ENCODE results near the gene KCTD14. TPM values are rescaled to one million over a fixed set of nuclear protein-coding genes. Genes with fewer than 3 reads are reported as not detected.

The KCTD14 gene
- total and polyA plus RNA-seq, 2 of the 8 experiments (the other 6 are each of a cell fraction or from before 2014, with no cell fraction given): 21.6 to 24.9 TPM

- H4K91ac ChIP-seq (replicated peaks; ENCODE audit: insufficient read length, low read length): no peak overlapping the region
- H3K23me2 ChIP-seq (ENCODE audit: low read depth, low read length): 0 out of 2 replicates have a peak, but pooled peaks cover 1% of the 10 kb centered on the region
- no peak overlapping the region for H3K14ac ChIP-seq (ENCODE audit: insufficient read length)
- H3K23ac ChIP-seq (ENCODE audit: insufficient read length): no peak overlapping the region
- no peaks in the 10 kb centered on the region for H4K20me1 ChIP-seq (replicated peaks in 1 of 2; ENCODE audit: control insufficient read depth in 1 of 2, insufficient read depth in 2 of 2, low read length in 2 of 2)
- H3K79me1 ChIP-seq (ENCODE audit: low read depth, low read length): no peaks in the 10 kb centered on the region
- H3K36me3 ChIP-seq (ENCODE audit: control insufficient read depth in 2 of 4, insufficient read depth in 4 of 4, low read length in 3 of 4): no peaks in the 10 kb centered on the region
- no peak overlapping the region for H2BK5ac ChIP-seq (ENCODE audit: low read depth, low read length)
- no peak overlapping the region for H2BK20ac ChIP-seq (ENCODE audit: low read length)
- no peaks in the 10 kb centered on the region for H3K9me3 ChIP-seq (ENCODE audit: insufficient read depth in 2 of 2, low read depth in 1 of 2, low read length in 1 of 2)
- no peaks in the 10 kb centered on the region for H3K27me3 ChIP-seq (replicated peaks in 1 of 4; ENCODE audit: control insufficient read depth in 3 of 4, extremely low read depth in 1 of 4, insufficient read depth in 3 of 4, low read length in 3 of 4)
- H3K4me2 ChIP-seq (ENCODE audit: insufficient read depth in 1 of 2, low read depth in 2 of 2, low read length in 2 of 2): no peak overlapping the region
- no peak overlapping the region for H2AFZ ChIP-seq (ENCODE audit: low read length)
- H3K9ac ChIP-seq (replicated peaks in 1 of 4; ENCODE audit: extremely low read depth in 1 of 4, low read depth in 3 of 4, low read length in 3 of 4): no peak overlapping the region
- no peak overlapping the region for H4K8ac ChIP-seq (ENCODE audit: extremely low read depth, insufficient read depth, low read length)
- ChIA-PET CTCF (ENCODE audit: partially characterized antibody) (no interaction called here), POLR2A (ENCODE audit: partially characterized antibody) (no interaction called here)
- no peak for TF ChIP-seq PHF8 (conservative IDR thresholded peaks at IDR 0.05; ENCODE audit: low read depth, low read length)
- TF ChIP-seq JUN (IDR thresholded peaks at IDR 0.05; ENCODE audit: low read depth, low read length): no peak
- no peak for TF ChIP-seq NANOG (IDR thresholded peaks at IDR 0.05; ENCODE audit: insufficient read depth, low read depth, low read length, poor library complexity, severe bottlenecking)
- no peak for TF ChIP-seq JUND (IDR thresholded peaks at IDR 0.05; ENCODE audit: low read length)
- TF ChIP-seq KDM5A (IDR thresholded peaks at IDR 0.05; ENCODE audit: low read length): no peak
- no peak for TF ChIP-seq BCL11A (IDR thresholded peaks at IDR 0.05; ENCODE audit: low read depth in 2 of 2, low read length in 2 of 2)
- H3K79me2 ChIP-seq (ENCODE audit: control insufficient read depth in 1 of 2, insufficient read depth in 2 of 2, low read length in 2 of 2): no peaks in the 10 kb centered on the region
- no peak overlapping the region for H4K5ac ChIP-seq (ENCODE audit: insufficient read length, low read depth, low read length)
- no peaks in the 10 kb centered on the region for H3K4me1 ChIP-seq (replicated peaks in 1 of 4; ENCODE audit: control insufficient read depth in 3 of 4, insufficient read depth in 4 of 4, low read length in 3 of 4)
- H3K18ac ChIP-seq (ENCODE audit: extremely low read depth, low read length): no peak overlapping the region
- no peak overlapping the region for H2BK15ac ChIP-seq (ENCODE audit: low read length)
- WGBS, 2 experiments (ENCODE audit: extremely low coverage in 1 of 2, insufficient coverage in 1 of 2, insufficient read length in 1 of 2, insufficient replicate concordance in 2 of 2, low coverage in 1 of 2, low lambda C conversion rate in 2 of 2, missing lambda C conversion rate in 1 of 2): 85% methylated on average over 2 of the region's 2 CpGs; no CpG with 5 or more reads in 1 of the 2 experiments
- no peak overlapping the region for H2AK5ac ChIP-seq (ENCODE audit: low read depth, low read length)
- H2BK120ac ChIP-seq (replicated peaks; ENCODE audit: low read depth, low read length): no peak overlapping the region
- no peak overlapping the region for H3K56ac ChIP-seq (replicated peaks; ENCODE audit: insufficient read length, low read depth, low read length)
- no peak for DNase-seq (ENCODE audit: low read depth in 1 of 2, low spot score in 2 of 2)
- no peak overlapping the region for H2BK12ac ChIP-seq (ENCODE audit: low read depth, low read length)
- no peak for FAIRE-seq
- no peak overlapping the region for H3K27ac ChIP-seq (ENCODE audit: low read depth, low read length)
- H3K4ac ChIP-seq (replicated peaks; ENCODE audit: insufficient read length, low read depth, low read length): no peak overlapping the region
- H3K4me3 ChIP-seq (ENCODE audit: extremely low read depth in 1 of 4, insufficient read depth in 2 of 4, low read depth in 3 of 4, low read length in 4 of 4): no peak overlapping the region
Measured at GRCh38 chr11:77968337-77968736, 54.7 kb downstream of the KCTD14 start.
